CD4-positive, alpha-beta T cell treated with Interleukin-6 at 100 ng/mL for 8 hours (primary cell): ENCODE measurements around the gene ZFYVE28.

Experiments
- DNase-seq: peaks from one replicate; pipeline ENCODE4 v3.0.0-alpha.2; 2020; ENCODE audit warnings: mixed read lengths, low spot score

ZFYVE28 gene

GRCh38 chr4:2304321-2304876 lies 114.0 kb downstream of the ZFYVE28 start:
- no peak for DNase-seq

GRCh38 chr4:2303686-2304320 lies 114.6 kb downstream of the ZFYVE28 start:
- DNase-seq: no peak

GRCh38 chr4:2303121-2303685 lies 115.2 kb downstream of the ZFYVE28 start:
- no peak for DNase-seq

GRCh38 chr4:2302387-2303119 lies 115.9 kb downstream of the ZFYVE28 start:
- DNase-seq: no peak

- no peak for DNase-seq
These were observed 116.6 kb downstream of the ZFYVE28 start for GRCh38 chr4:2301806-2302205.

GRCh38 chr4:2301225-2301642 lies 117.2 kb downstream of the ZFYVE28 start:
- DNase-seq: no peak

- no peak for DNase-seq
These were observed 117.8 kb downstream of the ZFYVE28 start for GRCh38 chr4:2300431-2301224.

- no peak for DNase-seq
These were observed 118.7 kb downstream of the ZFYVE28 start for GRCh38 chr4:2299794-2300193.

- no peak for DNase-seq
These were observed 119.9 kb downstream of the ZFYVE28 start for GRCh38 chr4:2298532-2298991.

GRCh38 chr4:2297606-2298531 lies 120.6 kb downstream of the ZFYVE28 start:
- DNase-seq: no peak

- DNase-seq: no peak
These were observed 121.5 kb downstream of the ZFYVE28 start for GRCh38 chr4:2296631-2297601.

- DNase-seq: no peak
These were observed 122.5 kb downstream of the ZFYVE28 start for GRCh38 chr4:2295900-2296442.

- DNase-seq: no peak
These were observed 122.9 kb downstream of the ZFYVE28 start for GRCh38 chr4:2295500-2295899.

GRCh38 chr4:2292646-2293108 lies 125.8 kb downstream of the ZFYVE28 start:
- no peak for DNase-seq

GRCh38 chr4:2291705-2292645 lies 126.5 kb downstream of the ZFYVE28 start:
- DNase-seq: no peak

GRCh38 chr4:2290974-2291704 lies 127.3 kb downstream of the ZFYVE28 start:
- DNase-seq: peak; percentile 82

- no peak for DNase-seq
These were observed 128.0 kb downstream of the ZFYVE28 start for GRCh38 chr4:2290488-2290887.

GRCh38 chr4:2289955-2290333 lies 128.5 kb downstream of the ZFYVE28 start:
- DNase-seq: no peak
